GM23338 (cell line): ENCODE measurements around the gene RFC2. TPM values are rescaled to one million over a fixed set of nuclear protein-coding genes. Genes with fewer than 3 reads are reported as not detected.
"Not testable (repeated sequence)": the region's sequence is repeated elsewhere in the genome, so short reads cannot be mapped to it uniquely, and the experiment has no call there.

Experiments
- ATAC-seq: fragments of 200-7000 bp; cut with Tn5 transposase; 3 replicates; pipeline ENCODE4 v1.9.1; 2020
- DNase-seq: peaks from one replicate; pipeline ENCODE4 v3.0.0-alpha.2; 2015; ENCODE audit warnings: low spot score
- H2AFZ ChIP-seq: fragments of 200-600 bp; sonication (generic); 2 replicates; pipeline ENCODE4 v1.8.0; 2016; ENCODE audit warnings: antibody characterized with exemption, mild to moderate bottlenecking, moderate library complexity
- H3F3A ChIP-seq: fragments of 200-600 bp; sonication (generic); replicated peaks from 2 replicates; pipeline ENCODE4 v1.8.0; 2017; ENCODE audit warnings: antibody characterized with exemption, mixed run types, low read depth
- H3K27ac ChIP-seq: fragments of 200-600 bp; sonication (generic); 2 replicates; pipeline ENCODE4 v1.6.1; 2016; ENCODE audit warnings: low read depth
- H3K27me3 ChIP-seq: fragments of 200-600 bp; sonication (generic); 2 replicates; pipeline ENCODE4 v1.8.0; 2016; ENCODE audit warnings: mild to moderate bottlenecking, mixed run types, moderate library complexity; ENCODE audit not compliant: insufficient read depth
- H3K36me3 ChIP-seq: fragments of 200-600 bp; sonication (generic); 2 replicates; pipeline ENCODE4 v1.8.0; 2016; ENCODE audit warnings: mild to moderate bottlenecking; ENCODE audit not compliant: insufficient read depth
- H3K4me1 ChIP-seq: fragments of 200-600 bp; sonication (generic); 2 replicates; pipeline ENCODE4 v1.8.0; 2016; ENCODE audit warnings: mild to moderate bottlenecking, moderate library complexity; ENCODE audit not compliant: insufficient read depth
- H3K4me2 ChIP-seq: fragments of 200-600 bp; sonication (generic); 2 replicates; pipeline ENCODE4 v1.7.1; 2017; ENCODE audit warnings: mixed run types
- H3K4me3 ChIP-seq: fragments of 200-600 bp; sonication (generic); 2 replicates; pipeline ENCODE4 v1.6.1; 2016; ENCODE audit warnings: mixed run types
- H3K79me2 ChIP-seq: fragments of 200-600 bp; sonication (generic); replicated peaks from 2 replicates; pipeline ENCODE4 v1.8.0; 2017; ENCODE audit warnings: mild to moderate bottlenecking; ENCODE audit not compliant: insufficient read depth
- H3K9me2 ChIP-seq: fragments of 200-600 bp; sonication (generic); 2 replicates; pipeline ENCODE4 v1.8.0; 2017; ENCODE audit not compliant: insufficient read depth
- H4K20me1 ChIP-seq: fragments of 200-600 bp; sonication (generic); replicated peaks from 2 replicates; pipeline ENCODE4 v1.8.0; 2017; ENCODE audit warnings: mild to moderate bottlenecking; ENCODE audit not compliant: insufficient read depth
- H3K27ac Mint-ChIP-seq: 2 replicates; pipeline ENCODE4 v1.8.0; 2020; ENCODE audit warnings: inconsistent platforms, mild to moderate bottlenecking, moderate library complexity, mixed read lengths
- H3K27me3 Mint-ChIP-seq: 3 replicates; pipeline ENCODE4 v1.8.0; 2022; ENCODE audit warnings: low read depth, mild to moderate bottlenecking, moderate library complexity, mixed read lengths, inconsistent platforms; ENCODE audit not compliant: insufficient read depth, poor library complexity
- H3K36me3 Mint-ChIP-seq: 3 replicates; pipeline ENCODE4 v1.8.0; 2021; ENCODE audit warnings: low read depth, mild to moderate bottlenecking, inconsistent platforms, moderate library complexity, mixed read lengths
- H3K4me1 Mint-ChIP-seq: 3 replicates; pipeline ENCODE4 v1.8.0; 2020; ENCODE audit warnings: mild to moderate bottlenecking, inconsistent platforms, mixed read lengths
- H3K4me3 Mint-ChIP-seq: 3 replicates; pipeline ENCODE4 v1.8.0; 2021; ENCODE audit warnings: moderate library complexity, mild to moderate bottlenecking, inconsistent platforms, mixed read lengths
- H3K9me3 Mint-ChIP-seq: 3 replicates; pipeline ENCODE4 v1.8.0; 2020; ENCODE audit warnings: moderate library complexity, mild to moderate bottlenecking, inconsistent platforms, mixed read lengths
- JUNB ChIP-seq: IDR thresholded peaks from one replicate; pipeline ENCODE4 v1.6.1; 2016; ENCODE audit warnings: antibody characterized with exemption; ENCODE audit not compliant: unreplicated experiment
- POLR2AphosphoS5 ChIP-seq: IDR thresholded peaks from 2 replicates; pipeline ENCODE4 v1.6.1; 2016; ENCODE audit warnings: antibody characterized with exemption, low read depth
- STAT1 ChIP-seq: IDR thresholded peaks from one replicate; pipeline ENCODE4 v1.6.1; 2016; ENCODE audit warnings: antibody characterized with exemption; ENCODE audit not compliant: unreplicated experiment
- ZNF114 ChIP-seq: fragments of 250-450 bp; sonication (Bioruptor Pico); IDR thresholded peaks from 2 replicates; pipeline ENCODE4 v1.5.0; 2020; ENCODE audit warnings: mild to moderate bottlenecking, moderate library complexity
- polyA plus RNA-seq: library from polyadenylated mRNA; unstranded; fragments of >200 nt; fragmentation: Nextera tagmentation; extraction: Ambion mirVana; gene quantifications from 2 replicates; pipeline ENCODE4 v1.2.1, GENCODE V29; 2016
- total RNA-seq: library from RNA; depleted of rRNA; stranded (reverse); fragments of >200 nt; shearing (Covaris generic); gene quantifications from 2 replicates; pipeline ENCODE4 v1.2.3, GENCODE V29; 2014
- TF ChIP-seq, protein P1 (sequence below): IDR thresholded peaks from 2 replicates; pipeline ENCODE4 v1.6.1; 2016; ENCODE audit warnings: antibody characterized with exemption
- TF ChIP-seq, protein P2 (sequence below): IDR thresholded peaks from one replicate; pipeline ENCODE4 v1.6.1; 2018; ENCODE audit warnings: antibody characterized with exemption; ENCODE audit not compliant: unreplicated experiment
- TF ChIP-seq, protein P3 (sequence below), 2 experiments: fragments of 200-600 bp in 1 of 2; sonication (generic) in 1 of 2; conservative IDR thresholded peaks; 2 replicates each; pipeline versions ENCODE4 v1.5.1 to v1.6.1; 2016 to 2017; ENCODE audit warnings: antibody characterized with exemption in 2 of 2, low read depth in 2 of 2, mild to moderate bottlenecking in 2 of 2, moderate library complexity in 1 of 2

The RFC2 gene
- total and polyA plus RNA-seq, 2 experiments from 2014 or later: 56.4 to 75.2 TPM

DNA sequence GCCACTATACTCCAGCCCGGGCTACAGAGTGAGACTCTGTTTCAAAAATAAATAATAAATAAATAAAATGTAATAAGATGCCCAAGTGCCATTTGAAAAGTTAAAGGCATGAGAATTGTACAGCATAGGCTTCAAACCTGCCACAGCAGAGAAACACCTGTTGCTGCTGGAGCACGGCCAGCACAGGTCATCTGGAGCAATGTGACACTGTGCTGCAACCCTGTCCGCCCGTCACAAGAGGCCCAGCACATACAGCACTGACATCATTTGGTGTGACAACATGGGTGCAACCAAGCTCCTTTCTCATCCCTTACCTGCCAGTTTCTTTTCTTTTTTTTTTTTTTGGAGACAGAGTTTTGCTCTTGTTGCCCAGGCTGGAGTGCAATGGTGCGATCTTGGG lies 1.3 kb downstream of the RFC2 start:
- Mint-ChIP-seq H3K9me3 (no peaks in the 10 kb centered on the region), H3K27ac (no peak overlapping the region), H3K4me1 (peaks cover 6% of the 10 kb centered on the region; the same call in 2 of the 3 replicates), H3K27me3 (peaks cover 3% of the 10 kb centered on the region), H3K36me3 (peaks cover 48% of the 10 kb centered on the region), H3K4me3 (peak overlapping the region; percentile 95)
- Histone ChIP-seq H3K36me3 (peaks cover 29% of the 10 kb centered on the region), H3K27me3 (no peaks in the 10 kb centered on the region), H3K27ac (peak overlapping the region; percentile 63; the same call in 1 of the 2 replicates), H3K79me2 (peaks cover 29% of the 10 kb centered on the region), H3K4me2 (peak overlapping the region; percentile 91; the same call in 1 of the 2 replicates), H3K4me3 (peak overlapping the region; percentile 96), H3K4me1 (peaks cover 14% of the 10 kb centered on the region), H2AFZ (no peak overlapping the region), H3F3A (peaks cover 17% of the 10 kb centered on the region), H4K20me1 (peaks cover 21% of the 10 kb centered on the region), H3K9me2 (no peaks in the 10 kb centered on the region)
- no peak for DNase-seq
- ATAC-seq: no peak
- TF ChIP-seq, protein P1, sequence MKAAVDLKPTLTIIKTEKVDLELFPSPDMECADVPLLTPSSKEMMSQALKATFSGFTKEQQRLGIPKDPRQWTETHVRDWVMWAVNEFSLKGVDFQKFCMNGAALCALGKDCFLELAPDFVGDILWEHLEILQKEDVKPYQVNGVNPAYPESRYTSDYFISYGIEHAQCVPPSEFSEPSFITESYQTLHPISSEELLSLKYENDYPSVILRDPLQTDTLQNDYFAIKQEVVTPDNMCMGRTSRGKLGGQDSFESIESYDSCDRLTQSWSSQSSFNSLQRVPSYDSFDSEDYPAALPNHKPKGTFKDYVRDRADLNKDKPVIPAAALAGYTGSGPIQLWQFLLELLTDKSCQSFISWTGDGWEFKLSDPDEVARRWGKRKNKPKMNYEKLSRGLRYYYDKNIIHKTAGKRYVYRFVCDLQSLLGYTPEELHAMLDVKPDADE: no peak
- TF ChIP-seq, protein P2, sequence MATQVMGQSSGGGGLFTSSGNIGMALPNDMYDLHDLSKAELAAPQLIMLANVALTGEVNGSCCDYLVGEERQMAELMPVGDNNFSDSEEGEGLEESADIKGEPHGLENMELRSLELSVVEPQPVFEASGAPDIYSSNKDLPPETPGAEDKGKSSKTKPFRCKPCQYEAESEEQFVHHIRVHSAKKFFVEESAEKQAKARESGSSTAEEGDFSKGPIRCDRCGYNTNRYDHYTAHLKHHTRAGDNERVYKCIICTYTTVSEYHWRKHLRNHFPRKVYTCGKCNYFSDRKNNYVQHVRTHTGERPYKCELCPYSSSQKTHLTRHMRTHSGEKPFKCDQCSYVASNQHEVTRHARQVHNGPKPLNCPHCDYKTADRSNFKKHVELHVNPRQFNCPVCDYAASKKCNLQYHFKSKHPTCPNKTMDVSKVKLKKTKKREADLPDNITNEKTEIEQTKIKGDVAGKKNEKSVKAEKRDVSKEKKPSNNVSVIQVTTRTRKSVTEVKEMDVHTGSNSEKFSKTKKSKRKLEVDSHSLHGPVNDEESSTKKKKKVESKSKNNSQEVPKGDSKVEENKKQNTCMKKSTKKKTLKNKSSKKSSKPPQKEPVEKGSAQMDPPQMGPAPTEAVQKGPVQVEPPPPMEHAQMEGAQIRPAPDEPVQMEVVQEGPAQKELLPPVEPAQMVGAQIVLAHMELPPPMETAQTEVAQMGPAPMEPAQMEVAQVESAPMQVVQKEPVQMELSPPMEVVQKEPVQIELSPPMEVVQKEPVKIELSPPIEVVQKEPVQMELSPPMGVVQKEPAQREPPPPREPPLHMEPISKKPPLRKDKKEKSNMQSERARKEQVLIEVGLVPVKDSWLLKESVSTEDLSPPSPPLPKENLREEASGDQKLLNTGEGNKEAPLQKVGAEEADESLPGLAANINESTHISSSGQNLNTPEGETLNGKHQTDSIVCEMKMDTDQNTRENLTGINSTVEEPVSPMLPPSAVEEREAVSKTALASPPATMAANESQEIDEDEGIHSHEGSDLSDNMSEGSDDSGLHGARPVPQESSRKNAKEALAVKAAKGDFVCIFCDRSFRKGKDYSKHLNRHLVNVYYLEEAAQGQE: no peak
- TF ChIP-seq, protein P3, sequence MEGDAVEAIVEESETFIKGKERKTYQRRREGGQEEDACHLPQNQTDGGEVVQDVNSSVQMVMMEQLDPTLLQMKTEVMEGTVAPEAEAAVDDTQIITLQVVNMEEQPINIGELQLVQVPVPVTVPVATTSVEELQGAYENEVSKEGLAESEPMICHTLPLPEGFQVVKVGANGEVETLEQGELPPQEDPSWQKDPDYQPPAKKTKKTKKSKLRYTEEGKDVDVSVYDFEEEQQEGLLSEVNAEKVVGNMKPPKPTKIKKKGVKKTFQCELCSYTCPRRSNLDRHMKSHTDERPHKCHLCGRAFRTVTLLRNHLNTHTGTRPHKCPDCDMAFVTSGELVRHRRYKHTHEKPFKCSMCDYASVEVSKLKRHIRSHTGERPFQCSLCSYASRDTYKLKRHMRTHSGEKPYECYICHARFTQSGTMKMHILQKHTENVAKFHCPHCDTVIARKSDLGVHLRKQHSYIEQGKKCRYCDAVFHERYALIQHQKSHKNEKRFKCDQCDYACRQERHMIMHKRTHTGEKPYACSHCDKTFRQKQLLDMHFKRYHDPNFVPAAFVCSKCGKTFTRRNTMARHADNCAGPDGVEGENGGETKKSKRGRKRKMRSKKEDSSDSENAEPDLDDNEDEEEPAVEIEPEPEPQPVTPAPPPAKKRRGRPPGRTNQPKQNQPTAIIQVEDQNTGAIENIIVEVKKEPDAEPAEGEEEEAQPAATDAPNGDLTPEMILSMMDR (conservative IDR thresholded peaks at IDR 0.05; ENCODE audit: low read depth in 2 of 2): no peak
- TF ChIP-seq JUNB (no peak), ZNF114 (CRISPR knock-in tag) (no peak), STAT1 (no peak), POLR2AphosphoS5 (no peak)

DNA sequence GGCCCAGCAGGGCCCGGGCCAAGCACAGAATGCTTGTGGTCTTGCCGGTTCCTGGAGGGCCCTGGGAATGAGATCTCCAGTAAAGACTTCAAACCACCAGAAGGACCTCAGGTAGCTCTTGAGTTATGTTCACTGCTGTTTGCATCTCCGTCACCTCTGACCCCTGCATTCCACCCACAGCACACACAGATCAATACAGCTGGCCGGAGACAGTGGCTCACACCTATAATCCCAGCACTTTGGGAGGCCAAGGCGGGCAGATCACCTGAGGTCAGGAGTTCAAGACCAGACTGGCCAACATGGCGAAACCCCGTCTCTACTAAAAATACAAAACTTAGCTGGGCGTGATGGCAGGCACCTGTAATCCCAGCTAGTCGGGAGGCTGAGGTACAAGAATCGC lies 5.1 kb downstream of the RFC2 start:
- H3K4me1 ChIP-seq, H3K4me3 Mint-ChIP-seq, H3K27ac Mint-ChIP-seq, ATAC-seq, H3K9me2 ChIP-seq, DNase-seq, H3K27me3 Mint-ChIP-seq, H3K27me3 ChIP-seq, H3K4me1 Mint-ChIP-seq, H3K9me3 Mint-ChIP-seq, H2AFZ ChIP-seq, H3K27ac ChIP-seq, H3K4me2 ChIP-seq, H3K4me3 ChIP-seq: not testable (repeated sequence)
- H3K36me3 ChIP-seq: peaks cover 41% of the 10 kb centered on the region
- H3F3A ChIP-seq: peaks cover 11% of the 10 kb centered on the region; the same call in 1 of the 2 replicates
- H3K36me3 Mint-ChIP-seq: peaks cover 74% of the 10 kb centered on the region
- peaks cover 18% of the 10 kb centered on the region for H3K79me2 ChIP-seq
- H4K20me1 ChIP-seq: peaks cover 27% of the 10 kb centered on the region
